H9 (cell line): Measurements from ENCODE around the gene RAB1B. TPM values are rescaled to one million over a fixed set of nuclear protein-coding genes. Genes with fewer than 3 reads are reported as not detected.

Experiments
- DNase-seq: peaks from one replicate; pipeline ENCODE4 v3.0.0-alpha.2; 2017
- H2AFZ ChIP-seq: one replicate; pipeline ENCODE4 v1.6.1; 2013; ENCODE audit warnings: mild to moderate bottlenecking, low read length, control low read depth, moderate library complexity
- H2AK5ac ChIP-seq: 2 replicates; pipeline ENCODE4 v1.6.1; 2013; ENCODE audit warnings: low read length, control low read depth, mixed read lengths; ENCODE audit not compliant: insufficient read length
- H2BK120ac ChIP-seq: one replicate; pipeline ENCODE4 v1.6.1; 2013; ENCODE audit warnings: low read depth, mild to moderate bottlenecking, low read length, control low read depth, inconsistent platforms; ENCODE audit not compliant: poor library complexity, severe bottlenecking
- H2BK12ac ChIP-seq: 2 replicates; pipeline ENCODE4 v1.6.1; 2013; ENCODE audit warnings: low read length, control low read depth, mixed read lengths, low read depth; ENCODE audit not compliant: insufficient read length
- H2BK15ac ChIP-seq: 2 replicates; pipeline ENCODE4 v1.6.1; 2013; ENCODE audit warnings: low read depth, low read length, control low read depth
- H2BK20ac ChIP-seq: one replicate; pipeline ENCODE4 v1.6.1; 2013; ENCODE audit warnings: low read depth, mild to moderate bottlenecking, low read length, control low read depth, inconsistent platforms; ENCODE audit not compliant: poor library complexity, severe bottlenecking
- H2BK5ac ChIP-seq: 2 replicates; pipeline ENCODE4 v1.6.1; 2013; ENCODE audit warnings: low read length, control low read depth, mixed read lengths; ENCODE audit not compliant: insufficient read length
- H3K14ac ChIP-seq: 2 replicates; pipeline ENCODE4 v1.6.1; 2013; ENCODE audit warnings: low read length, control low read depth; ENCODE audit not compliant: insufficient read depth
- H3K18ac ChIP-seq: 2 replicates; pipeline ENCODE4 v1.6.1; 2013; ENCODE audit warnings: low read depth, mild to moderate bottlenecking, mixed read lengths, low read length, control low read depth; ENCODE audit not compliant: insufficient read length
- H3K23ac ChIP-seq: 2 replicates; pipeline ENCODE4 v1.6.1; 2013; ENCODE audit warnings: low read length, control low read depth, mixed read lengths, low read depth; ENCODE audit not compliant: insufficient read length
- H3K23me2 ChIP-seq: 2 replicates; pipeline ENCODE4 v1.6.1; 2013; ENCODE audit warnings: low read depth, mild to moderate bottlenecking, mixed read lengths, low read length, control low read depth; ENCODE audit not compliant: insufficient read length, poor library complexity, severe bottlenecking
- H3K27ac ChIP-seq: 2 replicates; pipeline ENCODE4 v1.5.1; 2013; ENCODE audit warnings: low read length, control low read depth, mixed read lengths, low read depth; ENCODE audit not compliant: insufficient read length
- H3K27me3 ChIP-seq: 2 replicates; pipeline ENCODE4 v1.6.1; 2013; ENCODE audit warnings: low read length, control low read depth, inconsistent platforms; ENCODE audit not compliant: insufficient read depth
- H3K4ac ChIP-seq: 2 replicates; pipeline ENCODE4 v1.6.1; 2013; ENCODE audit warnings: low read depth, mild to moderate bottlenecking, control low read depth, inconsistent platforms, low read length, moderate library complexity
- H3K4me1 ChIP-seq: 2 replicates; pipeline ENCODE4 v1.6.1; 2013; ENCODE audit warnings: low read length, control low read depth, inconsistent platforms; ENCODE audit not compliant: insufficient read depth
- H3K4me2 ChIP-seq: 2 replicates; pipeline ENCODE4 v1.6.1; 2013; ENCODE audit warnings: low read length, control low read depth, mixed read lengths; ENCODE audit not compliant: insufficient read length, insufficient read depth
- H3K56ac ChIP-seq: 2 replicates; pipeline ENCODE4 v1.6.1; 2013; ENCODE audit warnings: low read depth, mild to moderate bottlenecking, mixed read lengths, low read length, control low read depth; ENCODE audit not compliant: insufficient read length
- H3K79me1 ChIP-seq: 2 replicates; pipeline ENCODE4 v1.6.1; 2013; ENCODE audit warnings: low read depth, mild to moderate bottlenecking, moderate library complexity, low read length, control low read depth, inconsistent platforms; ENCODE audit not compliant: insufficient read depth, poor library complexity, severe bottlenecking
- H3K79me2 ChIP-seq: 2 replicates; pipeline ENCODE4 v1.6.1; 2013; ENCODE audit warnings: low read length, control low read depth, inconsistent platforms; ENCODE audit not compliant: insufficient read depth
- H3K9ac ChIP-seq: 2 replicates; pipeline ENCODE4 v1.6.1; 2013; ENCODE audit warnings: low read length, control low read depth, mixed read lengths; ENCODE audit not compliant: insufficient read length; ENCODE audit errors: extremely low read depth
- H3K9me3 ChIP-seq: one replicate; pipeline ENCODE4 v1.6.1; 2013; ENCODE audit warnings: low read depth, low read length, inconsistent platforms; ENCODE audit not compliant: control insufficient read depth
- H3T11ph ChIP-seq: one replicate; pipeline ENCODE4 v1.6.1; 2013; ENCODE audit warnings: mild to moderate bottlenecking, low read length, control low read depth, inconsistent platforms
- H4K20me1 ChIP-seq: one replicate; pipeline ENCODE4 v1.6.1; 2013; ENCODE audit not compliant: control insufficient read depth, insufficient read length, insufficient read depth
- H4K5ac ChIP-seq: 2 replicates; pipeline ENCODE4 v1.6.1; 2013; ENCODE audit warnings: low read depth, mild to moderate bottlenecking, mixed read lengths, low read length, control low read depth; ENCODE audit not compliant: insufficient read length
- H4K8ac ChIP-seq: replicated peaks from 2 replicates; pipeline ENCODE4 v1.6.1; 2013; ENCODE audit warnings: low read length, control low read depth, mixed read lengths, low read depth; ENCODE audit not compliant: insufficient read length
- H4K91ac ChIP-seq: 2 replicates; pipeline ENCODE4 v1.6.1; 2013; ENCODE audit warnings: low read depth, mild to moderate bottlenecking, moderate library complexity, mixed read lengths, low read length, control low read depth; ENCODE audit not compliant: insufficient read length
- H3K27ac Mint-ChIP-seq, 3 experiments: 2 replicates in 2 of 3; 3 replicates in 1 of 3; pipeline ENCODE4 v1.8.0; 2020 to 2021; ENCODE audit warnings: mixed read lengths in 3 of 3, mild to moderate bottlenecking in 1 of 3, moderate library complexity in 1 of 3
- H3K27me3 Mint-ChIP-seq: 2 replicates; pipeline ENCODE4 v1.8.0; 2021; ENCODE audit warnings: low read depth, mild to moderate bottlenecking, moderate library complexity, mixed read lengths
- H3K36me3 Mint-ChIP-seq, 3 experiments: 2 replicates in 2 of 3; 3 replicates in 1 of 3; pipeline ENCODE4 v1.8.0; 2020 to 2021; ENCODE audit warnings: low read depth in 3 of 3, mixed read lengths in 3 of 3; ENCODE audit not compliant: insufficient read depth in 1 of 3
- H3K4me1 Mint-ChIP-seq, 2 experiments: 2 replicates each; pipeline ENCODE4 v1.8.0; 2020; ENCODE audit warnings: mixed read lengths in 2 of 2
- H3K4me3 Mint-ChIP-seq, 2 experiments: 2 replicates in 1 of 2; 3 replicates in 1 of 2; pipeline ENCODE4 v1.8.0; 2020 to 2021; ENCODE audit warnings: mild to moderate bottlenecking in 2 of 2, mixed read lengths in 2 of 2, moderate library complexity in 1 of 2
- H3K9me3 Mint-ChIP-seq, 2 experiments: 2 replicates in 1 of 2; 3 replicates in 1 of 2; pipeline ENCODE4 v1.8.0; 2020; ENCODE audit warnings: mild to moderate bottlenecking in 2 of 2, mixed read lengths in 2 of 2, moderate library complexity in 1 of 2
- WGBS: extraction: QIAGEN DNeasy Blood & Tissue Kit; methylation state at CpG from one replicate; pipeline ENCODE4 v1.1.7; 2013; ENCODE audit warnings: missing lambda C conversion rate, low lambda C conversion rate, mixed read lengths; ENCODE audit not compliant: insufficient read length; ENCODE audit errors: extremely low coverage; 5-methylcytosine and 5-hydroxymethylcytosine counted together
- total RNA-seq: library from RNA; stranded (reverse); gene quantifications from 2 replicates; pipeline ENCODE4 v1.2.1, GENCODE V29; 2021
- TF ChIP-seq, protein P1 (sequence below): fragments of 200-600 bp; sonication (generic); conservative IDR thresholded peaks from 3 replicates; pipeline ENCODE4 v1.8.0; 2021; ENCODE audit warnings: antibody characterized with exemption, mild to moderate bottlenecking

RAB1B gene
- total RNA-seq, 1 experiment from 2014 or later, result 118 TPM

DNA sequence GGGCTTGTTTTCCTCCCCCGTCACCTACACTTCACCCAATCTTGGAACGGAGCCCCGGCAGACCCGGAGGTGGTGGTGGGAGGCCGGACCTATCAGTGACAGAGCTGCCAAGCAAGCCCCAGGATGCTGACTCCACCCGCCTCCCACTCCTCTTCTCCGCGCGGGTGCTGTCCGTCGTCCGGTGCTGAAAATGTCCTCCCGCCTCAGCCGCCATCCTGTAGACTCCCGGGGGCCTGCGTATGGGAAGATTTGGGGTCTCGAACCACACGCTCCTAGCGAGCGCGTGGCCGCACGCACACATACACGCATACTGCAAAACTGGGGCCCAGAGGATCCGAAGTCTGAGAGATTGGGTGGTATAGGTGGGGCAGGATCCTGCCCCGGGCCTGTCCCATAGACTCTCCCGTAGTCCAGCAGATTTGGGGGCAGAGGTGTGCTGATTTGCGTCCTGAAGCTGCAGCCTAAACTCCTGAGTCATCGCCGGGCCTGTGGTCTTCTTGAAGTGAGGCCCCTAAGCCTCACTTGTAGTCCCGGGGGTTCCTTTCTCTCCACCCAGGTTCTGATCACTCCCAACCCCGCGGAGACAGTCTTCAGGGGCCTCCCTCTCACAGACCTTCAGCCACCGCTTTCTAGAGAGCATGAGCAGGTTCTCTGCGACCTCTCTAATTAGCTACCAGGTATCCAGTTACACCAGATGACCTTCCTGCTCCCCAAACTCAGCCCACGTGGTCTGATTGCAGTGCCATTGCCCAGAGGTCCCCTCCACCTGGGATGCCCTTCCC lies 21.3 kb downstream of the RAB1B start:
- TF ChIP-seq, protein P1, sequence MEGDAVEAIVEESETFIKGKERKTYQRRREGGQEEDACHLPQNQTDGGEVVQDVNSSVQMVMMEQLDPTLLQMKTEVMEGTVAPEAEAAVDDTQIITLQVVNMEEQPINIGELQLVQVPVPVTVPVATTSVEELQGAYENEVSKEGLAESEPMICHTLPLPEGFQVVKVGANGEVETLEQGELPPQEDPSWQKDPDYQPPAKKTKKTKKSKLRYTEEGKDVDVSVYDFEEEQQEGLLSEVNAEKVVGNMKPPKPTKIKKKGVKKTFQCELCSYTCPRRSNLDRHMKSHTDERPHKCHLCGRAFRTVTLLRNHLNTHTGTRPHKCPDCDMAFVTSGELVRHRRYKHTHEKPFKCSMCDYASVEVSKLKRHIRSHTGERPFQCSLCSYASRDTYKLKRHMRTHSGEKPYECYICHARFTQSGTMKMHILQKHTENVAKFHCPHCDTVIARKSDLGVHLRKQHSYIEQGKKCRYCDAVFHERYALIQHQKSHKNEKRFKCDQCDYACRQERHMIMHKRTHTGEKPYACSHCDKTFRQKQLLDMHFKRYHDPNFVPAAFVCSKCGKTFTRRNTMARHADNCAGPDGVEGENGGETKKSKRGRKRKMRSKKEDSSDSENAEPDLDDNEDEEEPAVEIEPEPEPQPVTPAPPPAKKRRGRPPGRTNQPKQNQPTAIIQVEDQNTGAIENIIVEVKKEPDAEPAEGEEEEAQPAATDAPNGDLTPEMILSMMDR, result no peak
- H2BK15ac ChIP-seq, result no peak overlapping the region
- Mint-ChIP-seq H3K4me3 (peak overlapping the region; percentile 86 to 91), H3K36me3 (peaks cover under 1 to 3% (median 2%) of the 10 kb centered on the region in 3 experiments; a peak in 6 of 7 replicates), H3K9me3 (no peaks in the 10 kb centered on the region; a peak in 1 of 5 replicates), H3K27me3 (peaks cover 37% of the 10 kb centered on the region), H3K4me1 (peaks cover 18 to 23% of the 10 kb centered on the region in 2 experiments), H3K27ac (peak overlapping the region; percentile 93 to 96 (median 95))
- peak overlapping the region; percentile 62 for H3K4me2 ChIP-seq
- H3K56ac ChIP-seq, result no peak overlapping the region
- no peak overlapping the region for H3K9ac ChIP-seq
- H3K23me2 ChIP-seq, result peaks cover 13% of the 10 kb centered on the region
- H2BK5ac ChIP-seq, result no peak overlapping the region
- no CpG with 5 or more reads among the region's 36 CpGs for WGBS
- no peak overlapping the region for H2BK120ac ChIP-seq
- no peak overlapping the region for H3K18ac ChIP-seq
- H3K27me3 ChIP-seq, result peaks cover 8% of the 10 kb centered on the region; the same call in 1 of the 2 replicates
- no peak overlapping the region for H3T11ph ChIP-seq
- H3K79me2 ChIP-seq, result peaks cover 1% of the 10 kb centered on the region; the same call in 1 of the 2 replicates
- H3K27ac ChIP-seq, result no peak overlapping the region
- H2BK20ac ChIP-seq, result no peak overlapping the region
- peaks cover 6% of the 10 kb centered on the region for H3K4me1 ChIP-seq
- no peak overlapping the region for H2AK5ac ChIP-seq
- no peak overlapping the region for H3K4ac ChIP-seq
- no peaks in the 10 kb centered on the region for H3K9me3 ChIP-seq
- no peak overlapping the region for H4K8ac ChIP-seq
- H4K20me1 ChIP-seq, result no peaks in the 10 kb centered on the region
- no peak overlapping the region for H3K14ac ChIP-seq
- H4K5ac ChIP-seq, result no peak overlapping the region
- no peaks in the 10 kb centered on the region for H3K79me1 ChIP-seq
- DNase-seq, result peak; percentile 93
- H2BK12ac ChIP-seq, result no peak overlapping the region
- no peak overlapping the region for H4K91ac ChIP-seq
- no peak overlapping the region for H3K23ac ChIP-seq
- H2AFZ ChIP-seq, result no peak overlapping the region
